Measurements from ENCODE around the gene SPTBN1.

Gene SPTBN1

DNA sequence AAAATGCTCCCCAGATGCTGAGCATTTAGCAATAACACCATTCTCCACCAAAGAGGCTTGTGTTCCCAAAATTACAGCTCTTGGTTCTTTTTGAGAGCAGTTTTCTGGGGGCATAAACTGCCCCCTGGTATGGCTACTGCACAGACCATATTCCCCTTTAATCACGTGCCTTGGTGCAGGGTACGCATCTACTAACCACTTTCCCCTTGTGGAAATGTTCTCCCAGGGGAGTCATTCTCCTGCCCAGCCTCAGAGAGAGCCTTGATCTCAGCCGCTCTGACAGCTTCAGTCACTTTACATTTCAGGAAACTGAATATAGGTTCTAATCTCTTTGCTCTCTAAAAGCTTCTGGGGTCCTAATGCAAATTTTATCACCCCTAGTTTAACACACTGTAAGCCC lies 222.6 kb downstream of the SPTBN1 start:
- Histone ChIP-seq H3K27me3 (replicated peaks) (no peaks in the 10 kb centered on the region), H3K4me3 (ENCODE audit: low read depth, low read length) (no peak overlapping the region), H3K27ac (no peak overlapping the region), H3K36me3 (replicated peaks) (no peaks in the 10 kb centered on the region)
- no peak for DNase-seq
- in situ Hi-C loops (cut with HindIII; ENCODE audit: low pct_ligation_motif_present, low sequenced_read_pairs) = no loop called here
- TF ChIP-seq, protein P1, sequence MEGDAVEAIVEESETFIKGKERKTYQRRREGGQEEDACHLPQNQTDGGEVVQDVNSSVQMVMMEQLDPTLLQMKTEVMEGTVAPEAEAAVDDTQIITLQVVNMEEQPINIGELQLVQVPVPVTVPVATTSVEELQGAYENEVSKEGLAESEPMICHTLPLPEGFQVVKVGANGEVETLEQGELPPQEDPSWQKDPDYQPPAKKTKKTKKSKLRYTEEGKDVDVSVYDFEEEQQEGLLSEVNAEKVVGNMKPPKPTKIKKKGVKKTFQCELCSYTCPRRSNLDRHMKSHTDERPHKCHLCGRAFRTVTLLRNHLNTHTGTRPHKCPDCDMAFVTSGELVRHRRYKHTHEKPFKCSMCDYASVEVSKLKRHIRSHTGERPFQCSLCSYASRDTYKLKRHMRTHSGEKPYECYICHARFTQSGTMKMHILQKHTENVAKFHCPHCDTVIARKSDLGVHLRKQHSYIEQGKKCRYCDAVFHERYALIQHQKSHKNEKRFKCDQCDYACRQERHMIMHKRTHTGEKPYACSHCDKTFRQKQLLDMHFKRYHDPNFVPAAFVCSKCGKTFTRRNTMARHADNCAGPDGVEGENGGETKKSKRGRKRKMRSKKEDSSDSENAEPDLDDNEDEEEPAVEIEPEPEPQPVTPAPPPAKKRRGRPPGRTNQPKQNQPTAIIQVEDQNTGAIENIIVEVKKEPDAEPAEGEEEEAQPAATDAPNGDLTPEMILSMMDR (IDR thresholded peaks at IDR 0.05; ENCODE audit: low read depth, low read length, missing control alignments) = no peak

DNA sequence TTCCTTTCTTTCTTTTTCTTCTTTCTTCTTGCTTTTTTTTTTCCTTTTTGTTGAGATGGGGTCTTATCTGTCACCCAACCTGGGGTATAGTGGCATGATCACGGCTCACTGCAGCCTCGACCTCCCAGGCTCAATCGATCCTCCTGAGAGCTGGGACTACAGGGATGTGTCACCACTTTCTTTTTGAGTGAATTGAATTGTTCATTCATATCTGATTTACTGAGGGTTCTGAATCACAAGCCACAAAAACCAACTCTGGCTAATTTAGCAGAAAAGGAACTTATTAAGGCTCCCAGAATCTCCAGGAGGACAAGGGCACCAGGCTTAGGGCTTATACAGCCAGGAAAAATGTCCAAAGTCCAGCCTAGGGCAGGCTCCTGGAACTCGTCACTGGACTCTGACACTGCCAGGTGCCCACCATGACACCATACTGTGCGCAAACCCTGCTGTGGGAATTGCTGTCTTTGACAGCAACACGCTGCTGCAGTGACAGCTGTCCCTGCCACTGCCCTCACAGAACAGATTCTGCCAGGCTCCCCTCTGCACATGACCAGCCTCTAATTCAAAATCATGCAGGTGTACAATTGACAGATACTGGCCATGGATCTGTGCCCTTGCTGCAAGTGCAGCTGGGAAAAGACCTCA lies 224.4 kb downstream of the SPTBN1 start:
- Histone ChIP-seq H3K27me3 (replicated peaks) (no peaks in the 10 kb centered on the region), H3K27ac (no peak overlapping the region), H3K4me3 (ENCODE audit: low read depth, low read length) (no peak overlapping the region), H3K36me3 (replicated peaks) (no peaks in the 10 kb centered on the region)
- TF ChIP-seq, protein P1 (IDR thresholded peaks at IDR 0.05; ENCODE audit: low read depth, low read length, missing control alignments) = no peak
- in situ Hi-C loops (cut with HindIII; ENCODE audit: low pct_ligation_motif_present, low sequenced_read_pairs) = no loop called here
- DNase-seq = no peak

DNA sequence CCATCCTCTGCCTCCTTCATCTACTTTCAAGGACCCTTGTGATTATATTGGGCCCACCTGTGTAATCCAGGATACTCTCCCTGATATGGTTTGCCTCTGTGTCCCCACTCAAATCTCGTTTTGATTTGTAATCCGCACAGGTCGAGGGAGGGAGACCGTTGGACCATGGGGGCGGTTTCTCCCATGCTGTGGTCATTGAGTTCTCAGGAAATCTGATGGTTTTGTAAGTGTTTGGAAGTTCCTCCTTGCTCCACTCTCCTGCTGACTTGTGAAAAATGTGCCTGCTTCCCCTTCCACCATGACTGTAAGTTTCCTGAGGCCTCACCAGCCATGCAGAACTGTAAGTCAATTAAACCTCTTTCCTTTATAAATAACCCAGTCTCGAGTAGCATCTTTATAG lies 225.3 kb downstream of the SPTBN1 start:
- H3K4me3 ChIP-seq (ENCODE audit: low read depth, low read length) = no peak overlapping the region
- H3K27me3 ChIP-seq (replicated peaks) = no peaks in the 10 kb centered on the region
- H3K36me3 ChIP-seq (replicated peaks) = no peaks in the 10 kb centered on the region
- in situ Hi-C loops (cut with HindIII; ENCODE audit: low pct_ligation_motif_present, low sequenced_read_pairs) = no loop called here
- no peak overlapping the region for H3K27ac ChIP-seq
- no peak for DNase-seq
- TF ChIP-seq, protein P1 (IDR thresholded peaks at IDR 0.05; ENCODE audit: low read depth, low read length, missing control alignments) = no peak

DNA sequence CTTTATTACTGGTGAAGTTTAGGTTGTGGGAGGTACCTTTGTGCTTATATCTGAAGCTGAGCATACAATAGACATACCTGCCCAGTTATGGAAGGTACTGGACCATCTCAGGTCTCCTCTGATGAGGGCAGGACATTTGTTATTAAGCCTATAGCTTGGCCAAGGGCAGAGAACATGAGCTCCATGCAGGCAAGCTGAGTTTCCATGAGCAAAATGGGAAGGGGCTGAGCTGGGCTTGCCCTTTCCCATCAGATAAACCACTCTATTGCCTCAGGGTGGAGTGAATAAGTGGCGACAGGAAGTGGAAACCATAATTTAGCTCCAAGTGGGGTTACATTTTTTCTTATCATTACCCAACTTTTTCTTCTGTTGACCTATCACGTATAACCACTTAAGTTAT lies 227.5 kb downstream of the SPTBN1 start:
- in situ Hi-C loops (cut with HindIII; ENCODE audit: low pct_ligation_motif_present, low sequenced_read_pairs) = no loop called here
- H3K27ac ChIP-seq = no peak overlapping the region
- no peaks in the 10 kb centered on the region for H3K36me3 ChIP-seq (replicated peaks)
- H3K27me3 ChIP-seq (replicated peaks) = no peaks in the 10 kb centered on the region
- H3K4me3 ChIP-seq (ENCODE audit: low read depth, low read length) = no peak overlapping the region
- DNase-seq = no peak
- TF ChIP-seq, protein P1 (IDR thresholded peaks at IDR 0.05; ENCODE audit: low read depth, low read length, missing control alignments) = no peak

DNA sequence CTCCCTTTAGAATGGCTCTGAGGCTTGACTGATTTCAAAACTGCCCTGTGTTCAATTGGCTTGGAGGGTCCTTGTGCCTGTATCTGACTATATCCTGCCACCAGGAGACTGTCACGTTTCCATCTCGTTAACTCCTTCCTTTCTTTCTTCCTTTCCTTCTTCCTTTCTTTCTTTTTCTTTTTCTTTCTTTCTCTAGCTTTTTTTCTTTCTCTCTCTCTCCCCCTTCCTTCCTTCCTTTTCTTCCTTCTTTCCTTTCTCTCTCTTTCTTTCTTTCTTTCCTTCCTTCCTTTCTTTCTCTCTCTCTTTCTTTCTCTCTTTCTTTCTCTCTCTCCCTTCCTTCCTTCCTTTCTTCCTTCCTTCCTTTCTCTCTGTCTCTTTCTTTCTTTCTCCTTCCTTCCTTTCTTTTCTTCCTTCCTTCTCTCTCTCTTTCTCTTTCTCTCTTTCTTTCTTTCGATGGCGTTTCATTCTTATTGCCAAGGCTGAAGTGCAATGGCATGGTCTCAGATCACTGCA lies 229.2 kb downstream of the SPTBN1 start:
- Histone ChIP-seq H3K36me3 (replicated peaks) (no peaks in the 10 kb centered on the region), H3K27me3 (replicated peaks) (no peaks in the 10 kb centered on the region), H3K27ac (no peak overlapping the region), H3K4me3 (ENCODE audit: low read depth, low read length) (no peak overlapping the region)
- TF ChIP-seq, protein P1 (IDR thresholded peaks at IDR 0.05; ENCODE audit: low read depth, low read length, missing control alignments) = no peak
- in situ Hi-C loops (cut with HindIII; ENCODE audit: low pct_ligation_motif_present, low sequenced_read_pairs) = no loop called here
- DNase-seq = no peak
